ENCODE measurements around the gene OLFM3. TPM values are rescaled to one million over a fixed set of nuclear protein-coding genes. Genes with fewer than 3 reads are reported as not detected.

OLFM3 gene
- total RNA-seq, 2 donors from 2014 or later, result 0.15 to 0.26 TPM

- Histone ChIP-seq H3K9ac (ENCODE audit: extremely low read depth, low read length, poor library complexity, severe bottlenecking) (no peak overlapping the region), H3K4me1 (ENCODE audit: control insufficient read depth, insufficient read depth, low read length) (no peaks in the 10 kb centered on the region), H3K36me3 (ENCODE audit: control insufficient read depth, insufficient read depth, low read length) (no peaks in the 10 kb centered on the region), H3K27me3 (ENCODE audit: control insufficient read depth, insufficient read depth, low read length, poor library complexity, severe bottlenecking) (no peaks in the 10 kb centered on the region), H3K9me3 (ENCODE audit: control insufficient read depth, low read length) (peaks cover 9% of the 10 kb centered on the region), H3K27ac (ENCODE audit: low read depth, low read length) (no peak overlapping the region), H3K4me3 (ENCODE audit: low read length) (no peak overlapping the region)
- DNase-seq, result no peak
- Mint-ChIP-seq H3K27me3 (ENCODE audit: insufficient read depth) (no peaks in the 10 kb centered on the region), H3K4me1 (peaks cover 7% of the 10 kb centered on the region), H3K27ac (no peak overlapping the region), H3K9me3 (peaks cover 2% of the 10 kb centered on the region), H3K36me3 (ENCODE audit: low read depth) (no peaks in the 10 kb centered on the region), H3K4me3 (no peak overlapping the region)
- WGBS, 2 experiments (ENCODE audit: insufficient coverage in 1 of 2, insufficient read length in 1 of 2), result 92% methylated on average over 1 of the region's 1 CpG; no CpG with 5 or more reads in 1 of the 2 experiments
- TF ChIP-seq CTCF (conservative IDR thresholded peaks at IDR 0.05), result no peak
Measured at GRCh38 chr1:101859941-101860340, 136.8 kb downstream of the OLFM3 start.

- no peak overlapping the region for H3K4me3 ChIP-seq (ENCODE audit: low read length)
- no peaks in the 10 kb centered on the region for H3K4me1 ChIP-seq (ENCODE audit: control insufficient read depth, insufficient read depth, low read length)
- H3K27me3 Mint-ChIP-seq (ENCODE audit: insufficient read depth), result no peaks in the 10 kb centered on the region
- 86% methylated on average over 3 of the region's 3 CpGs; no CpG with 5 or more reads in 1 of the 2 experiments for WGBS, 2 experiments (ENCODE audit: insufficient coverage in 1 of 2, insufficient read length in 1 of 2)
- no peaks in the 10 kb centered on the region for H3K36me3 ChIP-seq (ENCODE audit: control insufficient read depth, insufficient read depth, low read length)
- H3K27ac ChIP-seq (ENCODE audit: low read depth, low read length), result no peak overlapping the region
- no peak overlapping the region for H3K27ac Mint-ChIP-seq
- peaks cover 7% of the 10 kb centered on the region for H3K4me1 Mint-ChIP-seq
- H3K36me3 Mint-ChIP-seq (ENCODE audit: low read depth), result no peaks in the 10 kb centered on the region
- no peak for TF ChIP-seq CTCF (conservative IDR thresholded peaks at IDR 0.05)
- peaks cover 2% of the 10 kb centered on the region for H3K9me3 Mint-ChIP-seq
- H3K4me3 Mint-ChIP-seq, result no peak overlapping the region
- no peak overlapping the region for H3K9ac ChIP-seq (ENCODE audit: extremely low read depth, low read length, poor library complexity, severe bottlenecking)
- DNase-seq, result no peak
- no peaks in the 10 kb centered on the region for H3K27me3 ChIP-seq (ENCODE audit: control insufficient read depth, insufficient read depth, low read length, poor library complexity, severe bottlenecking)
- peaks cover 9% of the 10 kb centered on the region for H3K9me3 ChIP-seq (ENCODE audit: control insufficient read depth, low read length)
Measured at GRCh38 chr1:101854271-101854670, 142.5 kb downstream of the OLFM3 start.

GRCh38 chr1:101852936-101853335, 143.8 kb downstream of the OLFM3 start:
- Histone ChIP-seq H3K9ac (ENCODE audit: extremely low read depth, low read length, poor library complexity, severe bottlenecking) (no peak overlapping the region), H3K27me3 (ENCODE audit: control insufficient read depth, insufficient read depth, low read length, poor library complexity, severe bottlenecking) (no peaks in the 10 kb centered on the region), H3K36me3 (ENCODE audit: control insufficient read depth, insufficient read depth, low read length) (no peaks in the 10 kb centered on the region), H3K27ac (ENCODE audit: low read depth, low read length) (no peak overlapping the region), H3K9me3 (ENCODE audit: control insufficient read depth, low read length) (no peaks in the 10 kb centered on the region), H3K4me3 (ENCODE audit: low read length) (no peak overlapping the region), H3K4me1 (ENCODE audit: control insufficient read depth, insufficient read depth, low read length) (no peaks in the 10 kb centered on the region)
- no peak for DNase-seq
- H3K27ac Mint-ChIP-seq, result no peak overlapping the region
- H3K4me1 Mint-ChIP-seq, result peaks cover 7% of the 10 kb centered on the region
- peak; percentile 15 for TF ChIP-seq CTCF (conservative IDR thresholded peaks at IDR 0.05)
- 80 to 87% methylated on average over 1 of the region's 1 CpG for WGBS, 2 experiments (ENCODE audit: insufficient coverage in 1 of 2, insufficient read length in 1 of 2)
- H3K27me3 Mint-ChIP-seq (ENCODE audit: insufficient read depth), result no peaks in the 10 kb centered on the region
- no peaks in the 10 kb centered on the region for H3K9me3 Mint-ChIP-seq
- no peak overlapping the region for H3K4me3 Mint-ChIP-seq
- H3K36me3 Mint-ChIP-seq (ENCODE audit: low read depth), result no peaks in the 10 kb centered on the region

All from endodermal cell (in vitro differentiated cells).